IMR-90 (cell line): ENCODE results near the gene KCTD18. TPM values are rescaled to one million over a fixed set of nuclear protein-coding genes. Genes with fewer than 3 reads are reported as not detected.

ENCODE experiments used
- ATAC-seq: fragments of 200-7000 bp; cut with Tn5 transposase; 2 replicates; pipeline ENCODE4 v1.9.1; 2020; ENCODE audit warnings: low read depth, mild to moderate bottlenecking, moderate library complexity
- BruUV-seq: library from RNA; stranded (reverse); fragments of 400-500 nt; replicated peaks from 2 replicates; lab custom pipeline; 2021; lab: Mats Ljungman, UMichigan
- CTCF ChIA-PET: fragments of 300-600 bp; formaldehyde crosslinking; extraction: SDS; loops from one replicate; lab custom pipeline; 2021; ENCODE audit warnings: antibody characterized with exemption; lab: Yijun Ruan, JAX
- POLR2A ChIA-PET: fragments of 300-600 bp; sonication (Branson Sonifier 250); formaldehyde crosslinking; loops from one replicate; lab custom pipeline; 2022; ENCODE audit warnings: antibody characterized with exemption; ENCODE audit not compliant: unreplicated experiment; lab: Charles Lee
- DNase-seq: peaks from one replicate; pipeline ENCODE4 v3.0.0; 2013
- H2AFZ ChIP-seq: replicated peaks from 2 replicates; pipeline ENCODE3; 2013; ENCODE audit warnings: low read length, mild to moderate bottlenecking; ENCODE audit not compliant: poor library complexity
- H2AK5ac ChIP-seq: 2 replicates; pipeline ENCODE4 v1.6.1; 2013; ENCODE audit warnings: low read depth, low read length, inconsistent platforms
- H2AK9ac ChIP-seq: replicated peaks from 2 replicates; pipeline ENCODE3; 2013; ENCODE audit warnings: mild to moderate bottlenecking, low read depth, low read length, moderate library complexity; ENCODE audit not compliant: poor library complexity
- H2BK120ac ChIP-seq: 2 replicates; pipeline ENCODE4 v1.6.1; 2013; ENCODE audit warnings: low read depth, low read length, inconsistent platforms
- H2BK15ac ChIP-seq: 3 replicates; pipeline ENCODE4 v1.6.1; 2013; ENCODE audit warnings: low read depth, low read length, inconsistent platforms
- H2BK20ac ChIP-seq: 2 replicates; pipeline ENCODE4 v1.6.1; 2013; ENCODE audit warnings: low read depth, mild to moderate bottlenecking, inconsistent platforms, low read length, moderate library complexity
- H2BK5ac ChIP-seq: 2 replicates; pipeline ENCODE4 v1.6.1; 2013; ENCODE audit warnings: mild to moderate bottlenecking, low read depth, low read length, inconsistent platforms; ENCODE audit not compliant: poor library complexity, severe bottlenecking
- H3K14ac ChIP-seq: replicated peaks from 2 replicates; pipeline ENCODE4 v1.6.1; 2013; ENCODE audit warnings: low read depth, low read length, inconsistent platforms
- H3K18ac ChIP-seq: 2 replicates; pipeline ENCODE4 v1.6.1; 2013; ENCODE audit warnings: low read depth, low read length, control low read depth
- H3K23ac ChIP-seq: 2 replicates; pipeline ENCODE4 v1.6.1; 2013; ENCODE audit warnings: low read depth, low read length, inconsistent platforms
- H3K27ac ChIP-seq: 2 replicates; pipeline ENCODE4 v1.5.1; 2013; ENCODE audit warnings: mild to moderate bottlenecking, control low read depth, low read length; ENCODE audit not compliant: insufficient read depth
- H3K27me3 ChIP-seq: 2 replicates; pipeline ENCODE4 v1.6.1; 2013; ENCODE audit warnings: low read length; ENCODE audit not compliant: control insufficient read depth, insufficient read depth
- H3K36me3 ChIP-seq: 2 replicates; pipeline ENCODE4 v1.6.1; 2013; ENCODE audit warnings: low read length, mixed read lengths; ENCODE audit not compliant: control insufficient read depth, insufficient read depth
- H3K4ac ChIP-seq: 2 replicates; pipeline ENCODE4 v1.6.1; 2013; ENCODE audit warnings: low read depth, low read length, inconsistent platforms
- H3K4me1 ChIP-seq: 2 replicates; pipeline ENCODE4 v1.6.1; 2013; ENCODE audit warnings: low read length, mixed read lengths; ENCODE audit not compliant: control insufficient read depth, insufficient read depth
- H3K4me2 ChIP-seq: 2 replicates; pipeline ENCODE4 v1.6.1; 2013; ENCODE audit warnings: low read depth, mild to moderate bottlenecking, control low read depth, low read length, moderate library complexity
- H3K4me3 ChIP-seq: 2 replicates; pipeline ENCODE4 v1.5.1; 2013; ENCODE audit warnings: low read depth, mild to moderate bottlenecking, control low read depth, low read length, moderate library complexity; ENCODE audit not compliant: insufficient read depth
- H3K56ac ChIP-seq: 2 replicates; pipeline ENCODE4 v1.6.1; 2013; ENCODE audit warnings: low read length, inconsistent platforms; ENCODE audit not compliant: insufficient read depth; ENCODE audit errors: extremely low read depth
- H3K79me1 ChIP-seq, 2 experiments: 2 replicates each; pipeline ENCODE4 v1.6.1; 2013; ENCODE audit warnings: low read length in 2 of 2, inconsistent platforms in 1 of 2, low read depth in 1 of 2
- H3K9ac ChIP-seq: 2 replicates; pipeline ENCODE4 v1.6.1; 2013; ENCODE audit warnings: low read depth, low read length, control low read depth
- H3K9me1 ChIP-seq: 2 replicates; pipeline ENCODE4 v1.6.1; 2013; ENCODE audit warnings: low read length, inconsistent platforms; ENCODE audit not compliant: insufficient read depth
- H3K9me3 ChIP-seq: 2 replicates; pipeline ENCODE4 v1.6.1; 2013; ENCODE audit warnings: low read length; ENCODE audit not compliant: control insufficient read depth, insufficient read depth
- H4K20me1 ChIP-seq: 2 replicates; pipeline ENCODE4 v1.6.1; 2013; ENCODE audit warnings: low read length, inconsistent platforms; ENCODE audit not compliant: insufficient read depth
- H4K5ac ChIP-seq: 2 replicates; pipeline ENCODE4 v1.6.1; 2013; ENCODE audit warnings: mild to moderate bottlenecking, low read depth, low read length, control low read depth
- H4K8ac ChIP-seq, 2 experiments: 2 replicates each; pipeline ENCODE4 v1.6.1; 2013; ENCODE audit warnings: low read depth in 2 of 2, low read length in 2 of 2, control low read depth in 1 of 2, inconsistent platforms in 1 of 2
- H4K91ac ChIP-seq: 2 replicates; pipeline ENCODE4 v1.6.1; 2013; ENCODE audit warnings: low read depth, low read length, inconsistent platforms; ENCODE audit not compliant: insufficient read depth
- CHD1 ChIP-seq: IDR thresholded peaks from 2 replicates; pipeline ENCODE4 v1.6.1; 2012; ENCODE audit warnings: low read depth, low read length, improper control_type of control experiment
- FOS ChIP-seq: fragments of 150-350 bp; IDR thresholded peaks from 2 replicates; pipeline ENCODE4 v1.6.1; 2016; ENCODE audit warnings: low read depth, low read length
- WGBS, 2 experiments: methylation state at CpG; one replicate each; pipeline versions ENCODE4 v1.1.5 to v1.1.7; 2013; ENCODE audit warnings: missing lambda C conversion rate in 2 of 2; ENCODE audit not compliant: insufficient read length in 1 of 2; ENCODE audit errors: extremely low coverage in 2 of 2; 5-methylcytosine and 5-hydroxymethylcytosine counted together
- dilution Hi-C: fragments of 300-500 bp; cut with HindIII; formaldehyde crosslinking; loops from one replicate; pipeline ENCODE4 v1.14.3; 2018; ENCODE audit warnings: low sequenced_read_pairs; ENCODE audit not compliant: unreplicated experiment
- in situ Hi-C: fragments of 300-500 bp; cut with MboI; formaldehyde crosslinking; loops from 3 replicates; pipeline ENCODE4 v1.14.3; 2019; ENCODE audit warnings: low sequenced_read_pairs, inconsistent platforms, mixed read lengths
- intact Hi-C: fragments of 100-400 bp; cut with micrococcal nuclease; formaldehyde crosslinking; loops from 2 replicates; pipeline ENCODE4 v1.10.0; 2022
- polyA plus RNA-seq, 3 experiments: library from polyadenylated mRNA; depleted of rRNA; stranded (reverse); fragments of >200 nt; gene quantifications; 2 replicates each; pipeline ENCODE4 v1.2.3, GENCODE V29; 2012; ENCODE audit warnings: low replicate concordance in 1 of 3
- total RNA-seq: library from RNA; depleted of rRNA; stranded (reverse); fragments of >200 nt; gene quantifications from 2 replicates; pipeline ENCODE4 v1.2.3, GENCODE V29; 2012

The KCTD18 gene
- total and polyA plus RNA-seq, 2 of the 4 experiments (the other 2 are of a cell fraction): 6.7 to 10.4 TPM

DNA sequence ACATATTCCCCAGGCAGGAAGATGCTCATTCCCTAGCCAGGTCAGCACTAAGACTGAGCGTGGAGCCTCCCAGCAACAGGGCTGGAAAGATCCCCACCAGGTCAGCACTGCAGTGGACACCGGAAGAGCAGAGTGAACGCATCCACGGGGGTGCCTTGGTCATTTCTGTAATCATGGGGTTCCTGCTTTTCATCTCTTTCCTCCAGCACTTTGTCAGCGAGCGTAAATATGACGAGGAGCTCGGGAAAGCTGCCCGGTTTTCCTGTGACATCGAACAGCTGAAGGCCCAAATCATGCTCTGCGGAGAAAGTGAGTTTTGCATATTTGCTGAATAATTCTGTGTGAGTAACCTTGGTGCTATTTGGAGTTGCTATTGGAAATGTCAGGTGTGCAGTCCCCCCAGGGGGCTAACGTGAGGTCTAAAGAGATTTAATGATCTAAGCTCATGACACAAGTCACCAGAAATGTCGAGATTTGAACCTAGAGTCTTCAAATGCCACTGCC lies 40.1 kb downstream of the KCTD18 start:
- Histone ChIP-seq H3K56ac (no peak overlapping the region), H3K79me1 (peaks cover 20 to 31% of the 10 kb centered on the region in 2 experiments), H3K27ac (no peak overlapping the region), H3K23ac (no peak overlapping the region), H2BK5ac (no peak overlapping the region), H2BK20ac (no peak overlapping the region), H4K91ac (no peak overlapping the region), H3K4me1 (no peaks in the 10 kb centered on the region; the same call in 1 of the 2 replicates), H4K5ac (no peak overlapping the region), H4K20me1 (no peaks in the 10 kb centered on the region), H3K18ac (no peak overlapping the region), H3K4me2 (no peak overlapping the region), H3K27me3 (no peaks in the 10 kb centered on the region), H2AK9ac (no peak overlapping the region), H3K36me3 (peaks cover 56% of the 10 kb centered on the region), H3K4ac (no peak overlapping the region), H4K8ac (no peak overlapping the region), H2BK15ac (no peak overlapping the region), H3K14ac (no peak overlapping the region), H2AK5ac (no peak overlapping the region), H3K4me3 (no peak overlapping the region), H2AFZ (no peak overlapping the region), H3K9me1 (peaks cover 6% of the 10 kb centered on the region; the same call in 1 of the 2 replicates), H3K9ac (no peak overlapping the region), H2BK120ac (no peak overlapping the region), H3K9me3 (no peaks in the 10 kb centered on the region)
- DNase-seq: no peak
- in situ Hi-C loops (no loop called here), intact Hi-C loops (no loop called here), dilution Hi-C loops (no loop called here)
- ATAC-seq: no peak
- TF ChIP-seq CHD1 (no peak), FOS (no peak)
- CTCF ChIA-PET: no interaction called here
- WGBS, 2 experiments: 97% methylated on average over 7 of the region's 13 CpGs; no CpG with 5 or more reads in 1 of the 2 experiments
- POLR2A ChIA-PET: no interaction called here
- BruUV-seq: no TSS peak
